Ishikawa (cell line): ENCODE data around the gene C17orf75.

ENCODE experiments used
- CEBPB ChIP-seq: IDR thresholded peaks from 2 replicates; pipeline ENCODE4 v1.6.1; 2012
- CREB1 ChIP-seq: IDR thresholded peaks from 2 replicates; pipeline ENCODE4 v1.6.1; 2012; ENCODE audit warnings: low read depth
- EGR1 ChIP-seq: IDR thresholded peaks from 2 replicates; pipeline ENCODE4 v1.6.1; 2012
- EP300 ChIP-seq: IDR thresholded peaks from 2 replicates; pipeline ENCODE4 v1.6.1; 2012; ENCODE audit warnings: borderline replicate concordance
- FOXM1 ChIP-seq: IDR thresholded peaks from 2 replicates; pipeline ENCODE4 v1.6.1; 2012; ENCODE audit warnings: low read depth, borderline replicate concordance
- NFIC ChIP-seq: IDR thresholded peaks from 2 replicates; pipeline ENCODE4 v1.6.1; 2012
- RAD21 ChIP-seq: IDR thresholded peaks from 2 replicates; pipeline ENCODE4 v1.6.1; 2012; ENCODE audit warnings: low read depth
- REST ChIP-seq: IDR thresholded peaks from 2 replicates; pipeline ENCODE4 v1.6.1; 2012; ENCODE audit warnings: low read depth, mild to moderate bottlenecking
- TAF1 ChIP-seq: IDR thresholded peaks from 2 replicates; pipeline ENCODE4 v1.6.1; 2012; ENCODE audit warnings: low read depth, mild to moderate bottlenecking
- TCF12 ChIP-seq: IDR thresholded peaks from 2 replicates; pipeline ENCODE4 v1.6.1; 2012; ENCODE audit warnings: low read depth
- TEAD4 ChIP-seq: IDR thresholded peaks from 2 replicates; pipeline ENCODE4 v1.6.1; 2012
- YY1 ChIP-seq: IDR thresholded peaks from 2 replicates; pipeline ENCODE4 v1.6.1; 2012; ENCODE audit warnings: low read depth
- ZBTB7A ChIP-seq: IDR thresholded peaks from 2 replicates; pipeline ENCODE4 v1.6.1; 2012; ENCODE audit warnings: low read depth
- TF ChIP-seq, protein P1 (sequence below): IDR thresholded peaks from 2 replicates; pipeline ENCODE4 v1.6.1; 2012
- TF ChIP-seq, protein P2 (sequence below): IDR thresholded peaks from 2 replicates; pipeline ENCODE4 v1.6.1; 2012

C17orf75 gene

DNA sequence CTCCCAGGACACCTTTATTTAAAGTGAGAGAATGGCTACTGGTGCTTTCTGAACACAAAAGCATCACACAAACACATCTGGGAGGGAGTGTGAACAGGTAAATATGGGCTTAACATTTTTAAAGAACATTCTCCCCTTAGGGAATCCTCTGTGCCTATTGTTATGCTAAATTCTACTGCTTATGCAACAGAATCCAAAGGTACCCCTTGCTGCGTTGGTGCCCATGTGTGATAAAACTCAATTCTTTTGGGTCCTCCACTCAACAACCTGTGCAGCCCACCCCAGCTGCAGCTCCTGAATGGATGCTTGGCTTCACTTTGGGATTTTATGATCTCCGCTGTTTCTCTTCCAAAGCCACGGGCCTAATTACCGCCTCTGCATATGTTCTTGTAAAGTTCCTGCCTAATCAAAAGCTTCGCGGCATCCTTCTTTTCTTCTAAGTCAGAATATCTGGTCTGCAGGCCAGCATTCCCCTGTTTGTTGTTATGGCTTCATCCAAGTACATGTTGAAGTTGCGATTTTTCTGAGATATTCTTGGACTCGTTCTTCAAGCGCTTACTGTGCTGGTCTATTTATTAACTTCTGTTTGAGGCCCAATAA is 52.4 kb downstream of the C17orf75 start:
- TF ChIP-seq CREB1: no peak
- no peak for TF ChIP-seq TEAD4
- TF ChIP-seq TAF1: no peak
- TF ChIP-seq EGR1: no peak
- TF ChIP-seq, protein P1, sequence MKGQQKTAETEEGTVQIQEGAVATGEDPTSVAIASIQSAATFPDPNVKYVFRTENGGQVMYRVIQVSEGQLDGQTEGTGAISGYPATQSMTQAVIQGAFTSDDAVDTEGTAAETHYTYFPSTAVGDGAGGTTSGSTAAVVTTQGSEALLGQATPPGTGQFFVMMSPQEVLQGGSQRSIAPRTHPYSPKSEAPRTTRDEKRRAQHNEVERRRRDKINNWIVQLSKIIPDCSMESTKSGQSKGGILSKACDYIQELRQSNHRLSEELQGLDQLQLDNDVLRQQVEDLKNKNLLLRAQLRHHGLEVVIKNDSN: no peak
- no peak for TF ChIP-seq EP300
- TF ChIP-seq RAD21: no peak
- no peak for TF ChIP-seq YY1
- no peak for TF ChIP-seq REST
- TF ChIP-seq, protein P2, sequence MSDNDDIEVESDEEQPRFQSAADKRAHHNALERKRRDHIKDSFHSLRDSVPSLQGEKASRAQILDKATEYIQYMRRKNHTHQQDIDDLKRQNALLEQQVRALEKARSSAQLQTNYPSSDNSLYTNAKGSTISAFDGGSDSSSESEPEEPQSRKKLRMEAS: no peak
- no peak for TF ChIP-seq NFIC
- no peak for TF ChIP-seq ZBTB7A
- TF ChIP-seq FOXM1: no peak
- TF ChIP-seq CEBPB: no peak
- no peak for TF ChIP-seq TCF12

GRCh38 chr17:32288615-32289014 is 53.4 kb downstream of the C17orf75 start:
- TF ChIP-seq EGR1 (no peak), FOXM1 (no peak), TCF12 (no peak), TEAD4 (no peak), TAF1 (no peak), REST (no peak), RAD21 (no peak), ZBTB7A (no peak), CEBPB (no peak), NFIC (no peak)
- TF ChIP-seq, protein P2: no peak
- TF ChIP-seq, protein P1: no peak

- TF ChIP-seq REST (no peak), YY1 (no peak), ZBTB7A (no peak), TAF1 (no peak), CREB1 (no peak), RAD21 (peak; percentile 16; the same call in 1 of the 2 replicates)
Observed at GRCh38 chr17:32287804-32288511, 54.0 kb downstream of the C17orf75 start.

- TF ChIP-seq TEAD4: no peak
- no peak for TF ChIP-seq NFIC
- no peak for TF ChIP-seq TCF12
- TF ChIP-seq TAF1: no peak
- TF ChIP-seq, protein P1: no peak
- TF ChIP-seq YY1: no peak
- no peak for TF ChIP-seq FOXM1
- no peak for TF ChIP-seq EP300
- no peak for TF ChIP-seq CEBPB
- no peak for TF ChIP-seq CREB1
- TF ChIP-seq REST: no peak
- TF ChIP-seq, protein P2: no peak
Observed at GRCh38 chr17:32286518-32286900, 55.5 kb downstream of the C17orf75 start.
